HG03196 (cell line): ENCODE data around the gene SLC38A7.
"Not testable (repeated sequence)": the region's sequence is repeated elsewhere in the genome, so short reads cannot be mapped to it uniquely, and the experiment has no call there.

Experiments
- ATAC-seq: cut with Tn5 transposase; IDR thresholded peaks from one replicate; pipeline ENCODE4 v1.9.1; 2021; ENCODE audit not compliant: unreplicated experiment

The SLC38A7 gene

DNA sequence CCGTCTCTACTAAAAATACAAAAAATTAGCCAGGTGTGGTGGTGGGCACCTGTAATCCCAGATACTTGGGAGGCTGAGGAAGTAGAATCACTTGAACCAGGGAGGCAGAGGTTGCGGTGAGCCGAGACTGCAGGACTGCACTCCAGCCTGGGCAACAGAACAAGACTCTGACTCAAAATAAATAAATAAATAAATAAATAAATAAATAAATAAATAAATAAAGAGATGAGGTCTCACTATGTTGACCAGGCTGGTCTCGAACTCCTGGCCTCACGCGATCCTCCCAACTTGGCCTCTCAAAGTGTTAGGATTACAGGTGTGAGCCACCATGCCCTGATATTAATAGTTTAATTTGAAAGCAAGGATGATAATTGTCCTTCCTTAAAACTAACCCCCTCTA, 47.5 kb downstream of the SLC38A7 start:
- ATAC-seq = not testable (repeated sequence)

DNA sequence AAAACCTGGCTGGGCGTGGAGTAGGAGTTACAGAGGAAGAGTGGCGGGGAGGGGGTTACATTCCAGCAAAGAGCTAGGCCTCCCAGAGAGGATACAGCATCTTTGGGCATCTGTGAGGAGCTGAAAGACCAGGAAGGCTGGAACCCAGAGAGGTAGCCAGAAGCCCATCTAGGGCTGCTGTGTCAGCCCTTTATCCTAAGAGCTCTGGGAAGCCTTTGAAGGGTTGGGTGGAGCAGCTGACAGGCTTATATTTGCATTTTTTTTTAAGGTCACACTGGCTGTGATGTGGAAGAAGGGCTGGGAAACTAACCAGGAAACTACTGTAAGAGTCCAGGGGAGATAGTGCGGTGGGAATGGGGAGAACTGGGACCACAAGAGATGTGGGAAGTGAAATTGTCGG, 48.1 kb downstream of the SLC38A7 start:
- ATAC-seq = no peak

DNA sequence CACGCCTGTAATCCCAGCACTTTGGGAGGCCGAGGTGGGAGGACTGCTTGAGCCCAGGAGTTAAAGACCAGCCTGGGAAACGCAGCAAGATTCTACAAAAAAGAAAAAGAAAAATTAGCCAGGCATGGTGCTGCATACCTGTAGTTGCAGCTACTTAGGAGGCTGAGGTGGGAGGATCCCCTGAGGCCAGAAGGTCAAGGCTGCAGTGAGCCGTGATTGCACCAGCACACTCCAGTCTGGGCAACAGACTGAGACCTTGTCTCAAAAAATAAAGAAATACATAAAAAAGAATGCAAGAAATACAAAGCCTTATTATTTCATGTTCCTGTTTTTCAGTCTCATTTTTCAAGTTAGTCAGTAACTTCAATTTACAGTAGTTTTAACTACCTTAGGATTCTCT, 49.1 kb downstream of the SLC38A7 start:
- no peak for ATAC-seq

DNA sequence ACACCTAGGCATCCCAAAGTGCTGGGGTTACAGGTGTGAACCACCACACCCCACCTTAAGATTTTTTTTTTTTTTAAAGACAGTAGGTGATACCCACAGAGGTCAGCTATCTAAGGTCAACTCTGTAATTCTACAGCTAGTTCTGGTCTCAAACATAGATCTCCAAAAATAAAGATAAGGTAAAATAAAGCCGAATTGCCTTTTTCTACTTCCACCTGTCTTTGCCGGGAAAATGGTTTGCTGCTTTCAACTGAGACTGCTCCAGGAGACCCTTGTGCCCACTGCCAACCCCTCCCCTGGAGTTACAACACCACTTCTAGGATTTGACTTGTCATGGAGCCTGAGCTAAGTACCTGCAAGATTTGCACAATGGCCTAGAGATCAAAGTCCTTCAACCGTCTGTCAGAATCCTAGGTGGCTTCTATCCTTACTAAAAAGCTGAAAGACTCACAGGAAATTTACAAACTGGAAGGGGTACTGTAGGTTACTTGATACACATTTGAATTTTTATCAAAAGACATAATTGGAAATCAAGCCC, 50.2 kb downstream of the SLC38A7 start:
- ATAC-seq = no peak

DNA sequence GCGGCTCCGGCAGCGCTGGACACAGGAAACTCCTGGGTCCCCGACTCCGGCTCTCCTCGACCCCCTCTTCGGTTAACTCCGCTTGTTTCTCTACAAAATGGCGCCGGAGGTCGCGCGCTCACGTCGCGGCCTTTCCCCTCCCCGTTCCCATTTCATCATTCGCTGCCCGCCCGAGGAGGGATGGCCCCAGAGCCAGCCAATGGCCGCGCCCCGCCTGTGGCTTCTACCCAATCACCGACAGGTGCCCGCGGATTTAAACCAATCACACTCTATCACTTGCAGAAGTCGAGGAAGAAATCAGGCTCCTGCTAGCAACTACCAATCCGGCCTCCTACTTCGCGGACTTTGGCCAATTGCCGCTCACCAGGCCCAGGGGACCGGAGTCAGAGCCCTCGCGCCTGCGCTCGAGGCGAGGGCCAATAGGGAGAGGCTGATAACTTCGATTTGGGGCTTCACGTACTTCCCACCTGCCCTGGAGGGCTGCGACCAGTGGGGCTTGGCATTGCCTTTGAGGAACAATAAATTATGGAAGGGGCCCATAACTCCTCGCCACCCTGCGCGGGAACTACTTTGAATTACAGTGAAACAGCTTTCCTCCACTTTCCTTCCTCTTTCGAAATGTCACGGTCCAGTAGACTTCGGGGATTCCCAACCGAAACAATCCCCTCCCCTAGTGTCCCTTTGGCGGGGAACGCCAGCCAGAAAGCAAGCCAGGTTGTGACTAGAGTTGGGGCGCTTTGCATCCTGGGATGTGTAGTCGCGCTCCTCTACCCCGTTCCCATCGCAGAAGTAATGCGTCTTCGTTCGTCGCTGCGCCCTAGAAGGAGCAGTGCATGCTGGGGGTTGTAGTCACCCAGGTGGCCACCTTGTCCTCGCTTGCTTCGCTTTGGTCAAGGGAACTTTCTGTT, 54.6 kb downstream of the SLC38A7 start, which contains the start of gene CNOT1:
Gene CNOT1, minus strand, starts transcription at position 94 of the 908 bp plus-strand sequence. CDS start 30,489 bp downstream, outside the sequence.
- peak; percentile 91 for ATAC-seq

DNA sequence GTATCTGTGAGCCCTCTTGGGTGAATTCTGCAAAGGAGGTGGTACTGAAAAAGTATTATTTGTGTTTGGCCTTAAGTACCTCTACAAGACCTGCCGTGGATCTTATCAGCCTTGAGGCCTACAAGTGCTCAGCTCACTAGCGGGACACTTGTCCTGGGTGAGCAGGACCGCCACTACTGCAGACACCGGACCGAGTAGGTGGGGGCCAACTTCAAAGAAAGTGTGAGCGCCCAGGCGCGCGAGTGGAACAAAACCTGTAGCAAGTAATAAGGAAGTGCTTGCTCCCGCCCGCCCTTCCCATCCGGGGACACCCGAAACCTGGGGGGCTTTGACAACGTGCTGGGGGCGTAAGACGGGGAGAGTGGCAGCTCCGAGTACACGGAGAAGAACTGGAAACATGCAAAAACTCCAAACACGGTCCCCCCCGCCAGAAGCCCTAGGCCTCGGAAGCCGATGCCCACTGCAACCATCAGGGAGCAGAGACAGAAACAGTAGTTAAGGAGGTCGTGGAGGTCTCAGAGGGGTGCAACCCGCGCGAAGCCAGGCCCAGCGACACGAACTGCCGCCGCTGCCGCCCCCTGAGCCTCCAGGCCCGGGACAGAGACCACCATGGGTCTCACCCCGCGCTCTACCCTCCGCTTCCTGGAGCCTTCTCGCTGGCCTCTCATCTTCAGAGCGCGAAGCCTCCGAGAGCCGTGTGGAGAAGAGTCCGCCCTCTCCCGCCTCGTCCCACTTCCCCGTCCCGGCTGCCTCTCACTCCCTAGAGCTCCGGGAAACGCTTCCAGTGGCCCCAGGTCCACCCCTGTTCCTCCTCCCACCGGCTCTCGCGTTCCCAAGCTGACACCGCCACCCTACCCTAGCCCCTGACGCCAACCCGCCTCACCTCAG, 55.5 kb downstream of the SLC38A7 start:
- ATAC-seq = peak; percentile 0

DNA sequence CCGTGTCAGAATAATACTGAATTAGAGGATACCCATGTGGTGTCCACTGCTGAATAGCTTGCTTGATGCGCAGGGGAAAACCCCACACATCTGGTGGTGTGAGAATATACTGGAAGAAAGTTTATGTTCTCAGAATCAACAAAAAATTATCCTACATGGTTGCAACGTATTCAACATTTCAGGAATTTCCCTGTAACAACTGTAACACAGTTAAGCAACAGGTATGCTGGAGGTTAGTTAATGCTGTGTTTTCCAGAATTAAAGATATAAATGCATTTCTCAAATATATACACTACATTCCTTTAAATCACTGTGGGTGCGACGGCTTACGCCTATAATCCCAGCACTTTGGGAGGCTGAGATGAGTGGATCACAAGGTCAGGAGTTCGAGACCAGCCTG, 60.4 kb downstream of the SLC38A7 start:
- ATAC-seq = no peak

DNA sequence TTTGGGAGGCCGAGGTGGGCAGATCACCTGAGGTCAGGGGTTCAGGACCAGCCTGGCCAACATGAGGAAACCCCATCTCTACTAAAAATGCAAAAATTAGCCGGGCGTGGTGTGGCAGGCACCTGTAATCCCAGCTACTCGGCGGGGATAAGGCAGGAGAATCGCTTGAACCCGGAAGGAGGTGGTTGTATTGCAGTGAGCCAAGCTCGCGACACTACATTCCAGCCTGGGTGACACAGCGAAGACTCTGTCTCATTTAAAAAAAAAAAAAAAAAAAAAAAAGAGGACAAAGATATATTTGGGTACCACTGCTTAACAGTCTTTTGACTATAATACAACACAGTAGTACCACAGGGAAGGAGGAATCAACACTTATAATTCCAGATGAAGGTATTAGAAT, 64.2 kb downstream of the SLC38A7 start:
- no peak for ATAC-seq

DNA sequence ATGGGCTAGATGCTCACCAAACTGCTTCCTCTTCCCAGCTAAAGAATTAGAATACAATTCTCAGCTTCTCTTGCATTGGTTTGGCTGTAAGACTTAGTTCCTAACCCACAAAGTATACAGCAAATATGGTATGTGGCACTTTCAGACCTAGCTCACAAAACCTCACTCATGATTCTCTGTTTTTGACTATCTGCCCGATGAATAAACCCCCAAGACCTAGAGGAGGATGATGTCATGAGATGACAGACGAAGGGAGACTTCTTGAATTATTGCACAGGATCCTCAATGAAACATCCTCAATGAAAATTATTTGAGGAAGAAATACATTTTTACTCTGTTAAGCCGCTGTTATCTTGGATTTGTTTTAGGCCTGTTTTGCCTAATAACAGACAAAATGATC, 69.3 kb downstream of the SLC38A7 start:
- ATAC-seq = no peak
